Inflammatory macrophage treated with lipopolysaccharide for 1 hour (primary cell): ENCODE measurements around the gene PERCC1.
A peak's percentile ranks its signal among the peaks of the same experiment; 100 is the strongest.

Experiments used
- DNase-seq, 2 donors: peaks; one replicate each; pipeline ENCODE4 v3.0.0-alpha.2; 2020 to 2022

Gene PERCC1

DNA sequence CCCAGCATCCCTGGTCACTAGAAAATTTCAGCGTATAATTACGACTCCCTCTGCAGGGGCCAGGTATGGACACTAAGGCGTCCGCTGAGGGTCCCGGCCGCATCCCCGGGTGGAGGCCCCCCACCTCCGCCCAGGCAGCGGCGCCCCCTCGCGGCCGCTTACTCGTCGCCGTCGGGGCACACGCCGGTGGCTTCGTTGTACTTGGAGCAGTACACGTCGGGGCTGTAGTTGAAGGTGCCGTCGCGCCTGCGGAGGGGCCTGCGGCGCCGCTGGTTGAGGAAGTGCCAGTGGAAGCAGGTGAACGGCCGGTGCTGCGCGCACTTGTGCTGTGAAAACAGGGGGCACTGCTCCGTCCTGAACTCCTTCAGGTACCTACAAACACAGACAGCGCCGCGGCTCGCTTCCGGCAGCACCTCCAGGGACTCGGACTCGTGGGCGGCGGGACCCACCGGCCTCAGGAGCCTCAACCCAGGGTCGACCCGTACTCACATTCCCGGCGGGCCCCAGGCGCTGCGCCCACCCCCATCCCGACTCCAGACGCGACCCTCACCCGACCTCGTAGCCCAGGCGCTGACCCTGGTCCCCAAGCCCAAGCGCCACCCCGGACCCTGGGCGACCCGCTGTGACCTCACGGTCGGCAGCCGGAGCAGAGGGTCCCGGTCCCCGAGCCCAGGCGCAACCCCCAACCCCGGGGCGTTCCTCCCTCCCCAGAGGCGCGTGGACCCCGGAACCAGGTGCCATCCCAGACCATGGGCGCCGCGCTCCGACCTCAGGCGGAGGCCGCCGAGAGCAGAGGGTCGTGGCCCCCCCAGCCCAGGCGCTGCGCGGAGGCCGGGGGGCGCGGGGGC lies 17.0 kb upstream of the PERCC1 start:
- peak; percentile 32 to 64 for DNase-seq

DNA sequence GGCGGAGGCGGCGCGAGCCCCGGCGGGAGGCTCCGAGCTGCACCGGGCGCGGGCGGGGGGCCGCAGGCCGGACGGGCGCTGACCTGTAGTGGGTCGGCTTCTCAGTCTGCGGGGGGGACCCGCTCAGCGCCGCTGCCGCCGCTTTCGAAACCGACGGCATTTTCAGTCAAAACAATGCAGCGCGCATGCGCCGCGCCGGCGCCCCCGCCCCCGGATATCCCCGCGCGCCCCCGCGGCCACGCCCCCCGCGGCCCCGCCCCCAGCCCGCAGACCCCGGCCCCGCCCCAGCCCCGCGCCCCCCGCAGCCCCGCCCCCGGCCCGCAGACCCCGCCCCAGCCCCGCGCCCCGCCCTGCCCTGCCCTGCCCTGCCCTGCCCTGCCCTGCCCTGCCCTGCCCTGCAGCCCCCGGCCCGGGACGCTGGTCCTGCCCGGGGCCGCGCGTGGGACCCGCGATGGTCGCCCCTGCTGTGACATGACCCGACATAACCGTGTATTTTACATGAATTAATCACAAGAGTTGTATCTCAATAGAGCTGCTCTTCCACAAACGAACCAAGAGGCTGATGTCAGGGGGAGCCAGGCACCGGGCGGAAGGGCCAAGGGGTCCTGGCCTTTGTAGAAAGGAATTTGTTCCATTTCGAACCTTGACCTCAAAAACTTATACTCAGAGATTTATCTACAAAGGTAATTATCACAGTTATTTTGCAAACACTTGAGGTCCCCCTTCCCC lies 16.2 kb upstream of the PERCC1 start, which contains the start of gene UNKL:
Gene UNKL (minus strand): TSS at position 173 of the 729 bp plus-strand sequence. CDS start 13 bp downstream, at position 160.
- peak; percentile 30 to 54 for DNase-seq

DNA sequence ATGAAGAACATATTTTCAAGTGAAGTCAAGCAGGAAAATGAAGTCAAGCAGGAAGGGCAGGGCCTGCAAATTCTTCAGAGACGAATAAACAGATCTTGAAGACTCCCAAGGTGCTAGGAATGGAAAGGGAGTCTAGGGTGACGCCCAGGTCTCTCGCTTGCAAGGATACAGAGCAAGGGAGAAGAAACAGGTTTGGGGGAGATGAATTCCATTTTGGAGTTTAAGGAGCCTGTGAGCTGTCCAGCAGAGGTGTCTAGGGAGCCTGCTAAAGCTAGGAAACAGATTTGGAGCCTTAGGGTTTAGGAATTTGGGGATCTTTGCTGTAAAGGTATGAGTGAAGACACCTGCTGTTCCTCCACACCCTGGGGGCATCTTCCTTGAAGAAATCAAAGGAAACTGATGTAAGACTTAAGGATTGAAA lies 14.3 kb upstream of the PERCC1 start:
- no peak for DNase-seq

DNA sequence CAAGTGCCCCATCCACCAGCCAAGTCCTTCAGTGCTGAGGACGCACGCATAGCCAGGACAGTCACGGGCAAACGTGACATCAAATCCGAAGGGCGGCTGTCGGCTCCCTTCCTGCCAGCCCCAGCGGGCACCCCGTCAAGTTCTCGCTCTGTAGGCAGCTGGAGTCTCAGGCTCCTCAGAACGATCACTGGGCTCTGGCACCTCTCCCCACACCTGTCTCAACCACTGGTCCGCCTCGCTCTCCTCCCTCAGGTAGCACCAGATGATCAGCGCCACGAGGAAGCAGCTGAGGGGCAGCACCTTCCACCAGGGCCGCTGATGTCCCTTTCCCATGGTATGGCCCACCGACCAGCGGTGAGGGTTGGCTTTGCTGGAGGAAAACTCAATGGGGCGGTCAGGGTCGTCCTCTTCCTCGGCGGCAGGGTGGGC lies 10.8 kb upstream of the PERCC1 start:
- DNase-seq: no peak

DNA sequence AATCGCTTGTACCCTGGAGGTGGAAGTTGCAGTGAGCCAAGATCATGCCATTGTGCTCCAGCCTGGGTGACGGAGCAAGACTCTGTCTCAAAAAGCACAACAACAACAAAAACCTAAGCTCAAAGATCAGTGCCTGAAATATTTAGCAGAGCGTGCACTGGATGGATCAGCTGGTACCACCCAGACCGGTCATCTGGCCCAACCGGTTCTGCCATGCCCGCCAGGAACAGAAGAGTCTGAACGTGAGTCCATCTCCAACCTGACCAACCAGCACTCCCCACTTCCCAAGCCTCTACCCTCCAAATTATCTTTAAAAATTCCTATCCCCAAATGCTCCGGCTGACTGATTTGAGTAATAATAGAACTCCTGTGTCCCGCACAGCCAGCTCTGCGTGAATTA lies 8.8 kb upstream of the PERCC1 start:
- DNase-seq: no peak

DNA sequence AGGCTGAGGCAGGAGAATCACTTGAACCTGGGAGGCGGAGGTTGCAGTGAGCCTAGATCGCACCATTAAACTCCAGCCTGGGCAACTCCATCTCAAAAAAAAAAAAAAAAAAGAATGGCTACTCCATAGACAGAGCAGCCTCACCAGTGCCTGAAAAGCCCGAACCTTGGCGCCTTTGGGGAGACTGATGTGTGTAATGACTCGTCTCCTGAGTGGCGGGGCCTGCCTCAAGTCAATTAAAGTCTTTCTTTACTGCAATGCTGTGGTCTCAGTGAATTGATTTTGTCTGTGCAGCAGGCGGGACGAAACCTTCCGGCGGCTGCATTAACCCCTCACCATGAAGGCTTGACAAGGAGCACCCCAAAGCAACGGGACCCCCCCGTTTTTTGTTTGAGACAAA lies 6.8 kb upstream of the PERCC1 start:
- DNase-seq: no peak

DNA sequence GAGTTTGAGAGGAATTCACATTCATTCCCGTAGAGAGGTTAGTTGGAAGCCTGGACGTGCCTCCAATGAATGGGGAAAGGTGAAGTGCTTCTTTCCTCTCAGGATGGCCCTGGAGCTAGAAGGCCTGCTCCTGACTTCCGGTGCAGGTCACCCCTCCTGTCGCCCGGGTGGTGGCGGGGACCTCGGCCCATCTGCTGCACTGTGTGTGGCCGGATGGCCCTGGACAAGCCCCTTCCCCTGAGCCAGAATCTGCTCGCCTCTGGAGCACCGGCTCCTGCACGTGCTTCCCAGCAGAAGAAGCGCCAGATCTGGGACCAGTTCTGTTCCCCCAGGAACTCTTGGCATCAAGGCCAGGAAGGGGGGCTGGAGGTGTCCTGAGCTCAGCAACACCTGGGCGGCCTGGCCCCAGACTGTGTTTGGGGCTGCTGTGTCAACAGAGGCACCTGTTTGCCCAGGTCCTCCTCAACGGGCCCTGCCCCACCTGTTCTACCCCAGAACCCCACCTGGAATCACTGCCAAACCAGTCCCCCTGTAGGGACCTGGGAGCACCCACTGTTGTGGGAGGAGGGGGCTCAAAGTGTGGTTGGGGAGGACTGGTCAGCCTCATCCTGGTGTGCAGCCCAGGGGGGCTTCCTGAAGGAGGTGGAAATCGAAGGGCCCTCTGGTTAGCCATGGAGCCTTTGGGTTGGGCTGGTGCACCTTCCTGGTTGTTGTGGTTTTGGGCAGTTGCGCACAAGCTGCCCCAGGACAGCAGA lies 5.1 kb upstream of the PERCC1 start:
- DNase-seq: no peak

DNA sequence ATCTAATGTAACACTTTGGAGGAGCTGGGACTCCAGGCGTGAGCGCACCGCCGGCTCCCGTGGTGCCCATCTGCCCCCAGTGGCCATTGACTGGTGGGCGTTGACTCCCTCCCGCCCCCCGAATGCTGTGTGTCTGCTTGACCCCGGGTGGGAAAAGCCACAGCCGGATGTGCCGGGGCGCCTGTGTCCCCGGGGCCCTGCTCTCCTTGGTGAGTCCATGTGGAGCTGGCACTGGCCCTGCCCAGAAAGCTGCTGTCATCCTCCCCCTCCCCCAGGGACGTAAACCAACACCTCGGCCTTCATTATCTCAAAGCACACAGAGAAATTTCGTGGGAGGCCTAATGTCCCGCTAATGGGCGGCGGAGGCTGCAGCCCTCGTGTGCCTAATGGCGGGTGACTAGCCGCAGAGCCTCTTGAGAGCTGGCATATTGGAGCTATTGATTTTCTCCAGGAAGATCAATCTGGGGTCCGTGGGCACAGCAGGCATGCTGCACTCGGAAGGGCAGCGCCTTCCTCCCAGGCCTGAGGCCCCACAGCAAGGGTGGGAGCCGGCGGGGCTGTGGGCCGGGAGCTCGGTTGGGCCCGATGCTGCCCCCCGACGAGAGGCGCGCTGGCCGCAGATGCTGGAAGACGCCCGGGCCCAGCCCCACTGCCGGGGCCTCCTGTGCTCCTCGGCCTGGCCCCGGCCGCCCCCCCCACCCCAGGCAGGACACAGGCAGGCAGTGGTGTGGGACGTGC lies 4.0 kb upstream of the PERCC1 start:
- DNase-seq: no peak

DNA sequence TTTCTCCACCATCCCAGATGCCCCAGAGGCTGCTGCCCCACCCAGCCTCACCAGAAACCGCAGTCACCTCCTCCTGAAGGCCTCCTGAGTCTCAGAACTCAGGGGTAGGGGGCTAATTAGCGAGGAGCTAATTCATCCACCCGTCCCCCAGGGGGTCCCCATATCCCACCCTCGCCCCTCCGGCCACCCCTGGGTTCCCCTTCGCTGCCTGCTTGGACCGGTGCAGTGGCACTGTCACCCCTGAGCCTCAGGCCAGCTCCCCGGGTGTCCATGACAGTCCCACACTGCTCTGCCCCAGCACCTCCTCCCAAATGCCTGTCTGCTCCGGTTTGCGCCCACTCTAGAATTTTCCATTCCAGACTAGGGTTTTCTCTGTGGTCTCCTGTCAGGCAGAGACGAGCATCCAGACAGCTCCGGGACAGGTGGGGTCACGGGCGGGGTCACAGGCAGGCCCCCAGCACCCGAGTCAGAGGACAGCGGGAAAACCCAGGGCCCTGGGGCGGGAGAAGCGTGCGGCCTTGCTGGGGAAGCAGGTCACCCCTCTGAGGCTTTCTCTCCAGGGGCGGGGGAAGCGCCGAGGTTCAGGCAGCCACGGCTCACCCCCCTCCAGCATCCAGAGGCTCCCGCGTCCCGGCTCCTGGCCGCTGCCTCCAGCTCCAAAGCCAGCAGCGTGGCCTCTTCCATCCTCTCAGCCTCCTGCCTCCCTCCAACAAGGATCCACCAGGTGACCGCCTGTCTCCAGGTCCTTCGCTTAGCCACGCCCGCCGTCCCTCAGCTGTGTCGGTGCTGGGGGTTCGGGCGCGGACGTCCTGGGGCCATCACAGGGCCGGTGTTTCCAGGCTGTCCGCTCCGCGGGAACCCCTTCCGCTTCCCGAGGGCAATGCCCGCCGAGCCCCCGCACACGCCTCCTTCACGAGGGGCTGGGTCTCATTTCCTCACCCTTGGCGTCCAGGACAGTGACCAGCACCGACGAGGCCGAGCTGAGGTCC lies 3.1 kb upstream of the PERCC1 start:
- no peak for DNase-seq

DNA sequence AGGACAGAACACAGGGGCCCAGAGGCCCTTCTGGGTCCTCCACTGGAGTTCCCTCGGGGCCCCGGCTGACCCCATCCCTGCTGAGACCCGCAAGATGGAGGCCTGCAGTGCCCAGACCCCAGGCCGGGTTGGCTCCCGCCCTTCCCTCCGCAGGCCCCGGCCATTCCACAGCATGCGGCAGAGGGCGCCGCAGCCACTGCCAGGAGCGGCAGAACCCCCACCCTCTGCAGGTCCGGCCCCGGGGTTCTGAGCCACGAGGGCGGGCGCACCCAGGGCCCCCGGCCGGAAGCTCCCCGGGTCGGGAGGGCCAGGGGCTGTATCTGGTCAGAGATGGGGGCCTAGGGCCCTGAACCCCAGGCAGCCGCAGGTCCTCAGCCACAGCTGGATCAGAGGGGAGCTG lies 2.4 kb upstream of the PERCC1 start:
- peak in 1 of 2 donors; percentile 33 for DNase-seq

DNA sequence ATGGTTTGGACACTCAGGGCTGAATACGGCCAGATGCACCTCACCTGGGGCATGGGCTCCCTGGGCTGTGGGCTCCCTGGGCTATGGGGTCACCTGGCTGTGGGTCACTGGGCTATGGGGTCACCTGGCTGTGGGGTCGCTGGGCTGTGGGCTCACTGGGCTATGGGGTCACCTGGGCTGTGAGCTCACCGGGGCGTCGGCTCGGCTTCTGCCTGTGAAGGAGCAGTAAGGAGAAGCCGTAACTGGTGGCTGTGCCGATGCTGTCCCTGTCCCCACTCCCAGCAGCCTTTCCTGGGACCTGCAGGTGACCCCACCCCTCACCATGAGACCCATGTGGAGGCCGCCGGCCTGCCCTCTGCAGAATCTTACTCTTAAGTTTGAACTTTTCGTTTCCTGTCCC lies 1.9 kb upstream of the PERCC1 start:
- no peak for DNase-seq

DNA sequence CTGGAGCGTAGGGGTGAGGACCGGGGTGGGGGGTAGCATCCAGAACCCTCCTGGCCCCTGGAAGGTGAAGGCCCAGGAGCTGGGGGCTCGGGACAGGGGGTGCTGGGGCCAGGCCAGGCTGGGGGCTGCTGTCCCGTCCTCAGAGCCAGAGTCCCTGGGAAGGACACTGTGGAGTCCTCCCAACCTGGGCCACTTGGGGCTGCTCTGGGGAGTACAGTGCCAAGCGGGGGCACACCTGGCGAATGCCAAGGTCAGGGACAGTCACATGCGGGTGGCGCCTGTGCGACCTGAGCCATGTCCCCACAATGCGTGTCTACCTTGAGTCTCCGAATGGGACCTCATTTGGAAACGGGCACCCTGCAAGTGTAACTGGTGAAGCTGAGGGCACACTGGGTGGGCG lies 1.2 kb upstream of the PERCC1 start:
- no peak for DNase-seq

DNA sequence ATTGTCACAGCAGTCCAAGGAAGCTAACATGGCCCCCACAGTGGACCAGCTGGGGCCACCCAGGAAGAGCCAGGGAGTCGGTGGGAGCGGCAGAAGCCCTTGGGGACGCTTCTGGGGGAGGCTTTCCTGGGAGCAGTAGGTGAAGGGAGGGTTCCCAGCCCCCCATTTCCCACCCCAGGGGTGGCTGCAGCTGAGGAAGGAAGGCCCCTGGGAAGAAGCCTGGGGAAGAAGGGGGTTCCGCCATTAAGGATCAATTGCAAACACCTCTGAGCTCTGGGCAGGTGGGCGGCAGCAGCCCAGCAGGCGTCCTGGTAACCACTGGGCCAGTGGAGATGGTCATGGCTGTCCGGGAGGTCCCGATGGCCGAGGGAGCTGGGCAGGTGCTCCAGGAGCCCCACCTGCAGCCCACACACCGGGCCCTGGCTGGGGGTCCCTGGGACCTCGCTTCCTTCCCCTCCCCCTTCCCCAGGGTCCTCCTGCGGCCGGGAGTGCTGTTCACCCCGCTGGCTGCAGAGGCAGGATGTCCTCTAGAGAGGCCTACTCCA lies 592 bp upstream of the PERCC1 start:
- no peak for DNase-seq

DNA sequence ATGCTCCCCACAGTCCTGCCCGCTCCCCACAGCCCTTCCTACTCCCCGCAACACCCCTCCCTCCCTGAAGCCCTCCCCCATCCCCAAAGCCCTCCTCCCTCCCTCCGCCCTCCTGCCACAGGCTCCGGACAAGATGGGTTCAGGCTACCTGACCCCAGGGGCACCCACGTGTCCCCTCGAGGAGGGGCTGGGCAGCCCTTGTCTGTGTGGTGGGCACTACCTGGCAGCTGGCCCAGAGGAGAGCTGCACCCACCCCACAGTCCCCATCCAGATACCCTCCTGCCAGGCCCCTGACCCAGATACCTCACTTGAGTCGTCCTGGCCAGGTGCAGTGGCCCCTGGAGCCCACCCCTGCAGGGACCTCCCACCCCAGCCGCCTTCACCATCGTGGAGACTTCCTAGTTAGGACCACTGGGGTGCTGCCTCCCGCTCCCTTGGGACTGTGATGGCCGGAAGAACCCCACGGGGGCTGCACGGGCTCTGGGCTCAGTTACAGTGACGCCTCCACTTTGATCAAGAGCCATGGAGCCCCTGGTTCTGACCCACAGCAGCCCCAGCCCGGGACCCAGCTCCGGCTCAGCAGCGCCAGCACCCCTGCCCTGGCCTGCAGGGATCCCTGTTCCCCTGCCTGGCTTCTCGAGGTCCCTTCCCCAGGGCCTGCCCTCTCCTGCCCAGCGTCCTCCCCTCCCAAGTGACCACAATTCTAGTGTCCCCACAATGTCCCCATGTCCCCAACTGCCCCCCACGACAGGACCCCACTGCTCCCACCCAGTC lies 806 bp downstream of the PERCC1 start:
- no peak for DNase-seq

DNA sequence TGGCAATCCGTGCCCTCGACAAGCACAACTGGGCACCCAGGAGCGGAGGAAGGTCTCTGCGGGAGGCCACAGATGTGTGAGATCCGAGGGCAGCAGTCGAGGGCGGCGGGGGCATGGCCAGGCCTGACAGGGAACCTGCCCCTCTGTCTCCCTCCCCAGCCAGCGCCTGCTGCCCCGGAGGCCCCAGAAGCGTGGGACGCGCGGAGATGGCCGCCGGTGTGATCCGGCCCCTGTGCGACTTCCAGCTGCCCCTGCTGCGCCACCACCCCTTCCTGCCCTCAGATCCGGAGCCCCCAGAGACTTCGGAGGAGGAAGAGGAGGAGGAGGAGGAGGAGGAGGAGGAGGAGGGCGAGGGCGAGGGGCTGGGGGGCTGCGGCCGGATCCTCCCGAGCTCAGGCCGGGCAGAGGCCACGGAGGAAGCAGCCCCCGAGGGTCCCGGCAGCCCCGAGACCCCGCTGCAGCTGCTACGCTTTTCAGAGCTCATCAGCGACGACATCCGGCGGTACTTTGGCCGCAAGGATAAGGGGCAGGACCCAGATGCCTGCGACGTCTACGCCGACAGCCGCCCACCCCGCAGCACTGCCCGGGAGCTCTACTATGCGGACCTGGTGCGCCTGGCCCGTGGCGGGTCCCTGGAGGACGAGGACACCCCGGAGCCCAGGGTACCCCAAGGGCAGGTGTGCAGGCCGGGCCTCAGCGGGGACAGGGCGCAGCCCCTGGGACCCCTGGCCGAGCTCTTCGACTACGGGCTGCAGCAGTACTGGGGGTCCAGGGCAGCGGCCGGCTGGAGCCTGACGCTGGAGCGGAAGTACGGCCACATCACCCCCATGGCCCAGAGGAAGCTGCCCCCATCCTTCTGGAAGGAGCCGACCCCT lies 1.7 kb downstream of the PERCC1 start:
- DNase-seq: no peak

DNA sequence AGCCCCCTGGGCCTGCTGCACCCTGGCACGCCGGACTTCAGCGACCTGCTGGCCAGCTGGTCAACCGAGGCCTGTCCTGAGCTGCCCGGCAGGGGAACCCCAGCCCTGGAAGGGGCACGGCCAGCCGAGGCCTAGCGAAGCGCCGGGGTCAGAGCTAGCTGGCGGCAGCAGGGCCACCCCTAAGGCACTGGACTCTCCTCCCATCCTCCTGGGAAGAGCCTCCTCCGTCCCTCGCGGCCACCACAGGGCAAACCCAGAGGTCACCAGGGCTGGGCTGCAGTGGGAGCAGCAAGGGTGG lies 2.3 kb downstream of the PERCC1 start:
- no peak for DNase-seq

DNA sequence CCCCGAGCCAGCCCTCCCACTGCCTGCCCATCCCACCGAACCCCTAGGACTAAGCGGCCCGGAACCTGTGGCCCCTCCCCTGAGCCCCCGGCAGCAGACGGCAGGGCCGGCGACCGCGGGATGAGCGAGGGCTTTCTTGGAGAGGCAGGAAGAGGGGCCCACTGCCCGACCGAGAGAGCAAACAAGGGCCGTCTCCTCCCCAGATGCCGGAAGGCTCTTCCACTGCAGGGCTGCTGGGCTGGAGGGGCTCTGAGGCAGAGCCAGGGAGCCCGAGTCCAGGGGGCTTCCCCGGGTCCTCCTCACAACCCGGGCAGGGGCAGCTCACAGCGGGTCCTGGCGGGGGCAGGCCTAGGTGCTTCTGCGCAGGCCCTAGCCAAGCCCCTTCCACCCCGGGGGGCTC lies 2.9 kb downstream of the PERCC1 start:
- DNase-seq: no peak

DNA sequence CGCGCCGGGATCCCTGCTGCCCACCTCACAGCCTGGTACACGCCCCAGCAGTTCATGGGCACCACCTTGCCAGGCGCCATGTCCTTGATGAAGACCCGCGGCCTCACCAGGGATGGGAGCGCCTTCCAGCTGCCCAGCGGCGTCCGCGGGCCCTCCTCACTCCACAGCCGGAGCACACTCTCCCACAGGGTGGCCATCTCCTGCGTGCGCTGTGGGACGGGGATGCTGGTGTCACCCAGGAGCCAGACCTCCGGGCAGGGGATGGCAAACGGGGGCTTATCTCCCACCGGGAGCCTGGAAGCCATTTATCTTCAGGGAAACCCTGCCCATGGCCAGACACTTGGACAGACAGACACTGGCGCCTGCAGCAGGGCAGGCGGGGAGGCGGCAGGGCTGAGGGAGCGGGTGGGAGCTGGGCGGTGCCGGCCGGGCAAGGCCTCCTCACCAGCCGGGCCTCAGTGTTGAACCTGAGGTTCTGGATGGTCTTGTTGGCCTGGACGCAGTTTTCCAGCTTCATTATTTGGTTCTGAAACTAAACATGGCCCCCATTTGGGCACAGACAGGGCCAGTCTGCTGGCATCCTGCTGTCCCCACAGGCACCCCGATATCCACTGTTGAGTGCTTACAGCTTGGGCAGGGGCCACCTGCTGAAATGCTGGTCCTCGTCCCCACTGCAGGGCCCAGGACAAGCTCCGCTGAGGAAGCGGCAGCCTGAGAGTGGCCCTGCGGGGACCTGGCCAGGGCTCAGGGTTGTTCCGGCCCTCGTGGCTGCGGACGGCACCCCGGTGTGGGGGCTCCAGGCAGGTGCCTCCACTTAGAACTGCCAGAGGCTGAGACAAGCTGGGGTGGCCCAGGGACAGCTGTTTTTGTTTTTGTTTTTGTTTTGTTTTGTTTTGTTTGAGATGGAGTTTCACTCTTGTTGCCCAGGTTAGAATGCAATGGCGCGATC lies 4.0 kb downstream of the PERCC1 start:
- DNase-seq: no peak
